K562 (cell line): ENCODE measurements around the gene SET. TPM values are rescaled to one million over a fixed set of nuclear protein-coding genes. Genes with fewer than 3 reads are reported as not detected.

Experiments
- ATAC-seq: fragments of 200-7000 bp; cut with Tn5 transposase; 3 replicates; pipeline ENCODE4 v1.9.1; 2020; ENCODE audit warnings: moderate library complexity
- BruUV-seq: library from RNA; stranded (reverse); fragments of 400-500 nt; replicated peaks from 2 replicates; lab custom pipeline; 2021; lab: Mats Ljungman, UMichigan
- CTCF ChIA-PET: fragments of 300-600 bp; formaldehyde crosslinking; extraction: SDS; loops from one replicate; lab custom pipeline; 2021; ENCODE audit warnings: low intra/inter-chr PET ratio; lab: Yijun Ruan, JAX
- POLR2A ChIA-PET: fragments of 300-600, 350-650 bp; sonication (Branson Sonifier 250); formaldehyde crosslinking; extraction: SDS; loops from one replicate; lab custom pipeline; 2021; ENCODE audit warnings: antibody characterized with exemption, inconsistent platforms; lab: Yijun Ruan, JAX
- DNase-seq, 4 experiments: peaks; one replicate each; pipeline versions ENCODE4 v3.0.0 to v3.0.0-alpha.2; 2011 to 2018; ENCODE audit warnings: low spot score in 3 of 4, mixed read lengths in 3 of 4; ENCODE audit errors: extremely low read depth in 1 of 4
- FAIRE-seq: peaks from 2 replicates; lab custom pipeline; 2011; peaks lifted over from hg19 to GRCh38; lab: Jason Lieb, UNC
- H2AFZ ChIP-seq: 2 replicates; pipeline ENCODE4 v1.6.0; 2011; ENCODE audit warnings: low read depth, low read length, control low read depth, inconsistent platforms
- H3K27ac ChIP-seq: fragments of 200-600 bp; 3 replicates; pipeline ENCODE4 v1.8.0; 2011; ENCODE audit warnings: low read depth, mild to moderate bottlenecking, control low read depth, inconsistent platforms, low read length, moderate library complexity, mixed read lengths; ENCODE audit errors: extremely low read depth
- H3K27me3 ChIP-seq, 2 experiments: fragments of 300-600 bp in 1 of 2; 2 replicates in 1 of 2; 3 replicates in 1 of 2; pipeline versions ENCODE4 v1.6.0 to v1.8.0; 2011; ENCODE audit warnings: inconsistent platforms in 2 of 2, low read length in 2 of 2, mild to moderate bottlenecking in 1 of 2, mixed read lengths in 1 of 2, moderate library complexity in 1 of 2; ENCODE audit not compliant: control insufficient read depth in 2 of 2, insufficient read depth in 2 of 2
- H3K36me3 ChIP-seq: fragments of 300-600 bp; 3 replicates; pipeline ENCODE4 v1.8.0; 2011; ENCODE audit warnings: mild to moderate bottlenecking, low read length, inconsistent platforms; ENCODE audit not compliant: control insufficient read depth, insufficient read depth
- H3K4me1 ChIP-seq, 2 experiments: fragments of 200-600 bp in 1 of 2; replicated peaks in 1 of 2; 2 replicates in 1 of 2; 3 replicates in 1 of 2; pipeline versions ENCODE4 v1.5.1 to v1.8.0; 2011; ENCODE audit warnings: inconsistent platforms in 2 of 2, low read length in 2 of 2, mild to moderate bottlenecking in 1 of 2, mixed read lengths in 1 of 2, moderate library complexity in 1 of 2; ENCODE audit not compliant: control insufficient read depth in 2 of 2, insufficient read depth in 2 of 2
- H3K4me2 ChIP-seq: 2 replicates; pipeline ENCODE4 v1.6.1; 2011; ENCODE audit warnings: low read length, control low read depth, inconsistent platforms, mixed read lengths; ENCODE audit not compliant: insufficient read depth
- H3K4me3 ChIP-seq: fragments of 200-600 bp; sonication (generic), shearing (Covaris generic); 2 replicates; pipeline ENCODE4 v1.5.1; 2016; ENCODE audit warnings: control low read depth, inconsistent platforms
- H3K79me2 ChIP-seq: fragments of 200-600 bp; 3 replicates; pipeline ENCODE4 v1.8.0; 2011; ENCODE audit warnings: low read length, inconsistent platforms; ENCODE audit not compliant: control insufficient read depth, insufficient read depth
- H3K9ac ChIP-seq, 2 experiments: 2 replicates each; pipeline versions ENCODE4 v1.6.0 to v1.6.1; 2011; ENCODE audit warnings: low read depth in 2 of 2, low read length in 2 of 2, control low read depth in 1 of 2, inconsistent platforms in 1 of 2, mild to moderate bottlenecking in 1 of 2, mixed read lengths in 1 of 2; ENCODE audit not compliant: insufficient read depth in 1 of 2
- H3K9me1 ChIP-seq: one replicate; pipeline ENCODE4 v1.6.0; 2011; ENCODE audit warnings: inconsistent platforms, mild to moderate bottlenecking, low read length, moderate library complexity; ENCODE audit not compliant: control insufficient read depth, insufficient read depth
- H3K9me3 ChIP-seq: replicated peaks from 2 replicates; pipeline ENCODE4 v1.5.1; 2011; ENCODE audit warnings: low read depth, low read length, inconsistent platforms; ENCODE audit not compliant: control insufficient read depth, insufficient read depth
- H4K20me1 ChIP-seq: replicated peaks from 2 replicates; pipeline ENCODE4 v1.6.1; 2011; ENCODE audit warnings: low read length, inconsistent platforms, mixed read lengths; ENCODE audit not compliant: control insufficient read depth, insufficient read depth
- CBFB ChIP-seq: sonication (generic); formaldehyde crosslinking; IDR thresholded peaks from 2 replicates; pipeline ENCODE4 v1.4.0; 2020; ENCODE audit warnings: mild to moderate bottlenecking, missing genetic modification reagents
- CREBBP ChIP-seq: IDR thresholded peaks from one replicate; pipeline ENCODE4 v1.6.1; 2012; ENCODE audit warnings: low read depth, mild to moderate bottlenecking, control low read depth, inconsistent platforms, low read length
- GATAD2A ChIP-seq: fragments of 450-650 bp; IDR thresholded peaks from 2 replicates; pipeline ENCODE4 v1.6.1; 2017
- IRF2 ChIP-seq: sonication (generic); formaldehyde crosslinking; IDR thresholded peaks from 2 replicates; pipeline ENCODE4 v1.8.1; 2022; ENCODE audit warnings: mild to moderate bottlenecking, missing genetic modification reagents
- MEF2A ChIP-seq: IDR thresholded peaks from 2 replicates; pipeline ENCODE4 v1.6.1; 2011; ENCODE audit warnings: low read depth, mild to moderate bottlenecking, low read length, moderate library complexity; ENCODE audit not compliant: control insufficient read depth
- POLR3G ChIP-seq: IDR thresholded peaks from 2 replicates; pipeline ENCODE4 v1.6.1; 2011; ENCODE audit not compliant: insufficient read length, insufficient replicate concordance; ENCODE audit errors: extremely low read depth
- RFX7 ChIP-seq: fragments of 250-450 bp; sonication (Bioruptor Pico); IDR thresholded peaks from 2 replicates; pipeline ENCODE4 v1.5.1; 2021; ENCODE audit warnings: mild to moderate bottlenecking
- ZNF512 ChIP-seq: IDR thresholded peaks from 2 replicates; pipeline ENCODE4 v1.6.1; 2016; ENCODE audit warnings: missing genetic modification characterization, missing compliant biosample characterization
- WGBS: fragments of 100-300 bp; shearing (Covaris generic); methylation state at CpG from one replicate; pipeline ENCODE4 v1.1.6; 2016; ENCODE audit warnings: low coverage, mixed read lengths; ENCODE audit not compliant: insufficient coverage; ENCODE audit errors: missing lambda C conversion rate; 5-methylcytosine and 5-hydroxymethylcytosine counted together
- in situ Hi-C: fragments of 300-500 bp; cut with MboI; formaldehyde crosslinking; loops from 4 replicates; pipeline ENCODE4 v1.15.0; 2018; ENCODE audit warnings: inconsistent platforms, mixed read lengths
- intact Hi-C: fragments of 100-400 bp; cut with micrococcal nuclease; formaldehyde crosslinking; loops from 2 replicates; pipeline ENCODE4 v1.14.2; 2022
- polyA plus RNA-seq, 8 experiments: library from polyadenylated mRNA; depleted of rRNA in 4 of 8; stranded (reverse) in 5 of 8; unstranded in 3 of 8; fragments of >200 nt; fragmentation: Nextera tagmentation in 2 of 8; fragmentation: Illumina TruSeq in 1 of 8; extraction: Ambion mirVana in 2 of 8; extraction: Trizol in 1 of 8; gene quantifications; 2 replicates each; pipeline versions ENCODE4 v1.2.1 to v1.2.3, GENCODE V29; 2011 to 2014; ENCODE audit warnings: inconsistent platforms in 1 of 8, missing spikeins in 1 of 8
- total RNA-seq, 7 experiments: library from RNA; depleted of rRNA in 6 of 7; stranded (reverse); fragments of >200 nt in 6 of 7; fragmentation: Illumina TruSeq in 2 of 7; extraction: Trizol in 2 of 7; gene quantifications; 2 replicates each; pipeline versions ENCODE4 v1.2.1 to v1.2.3, GENCODE V29; 2011 to 2021; ENCODE audit warnings: low replicate concordance in 1 of 7

The SET gene
- total and polyA plus RNA-seq, 9 of the 15 experiments (the other 6 are each of a cell fraction or from before 2014, with no cell fraction given), result 404 to 1,447 (median 907) TPM

DNA sequence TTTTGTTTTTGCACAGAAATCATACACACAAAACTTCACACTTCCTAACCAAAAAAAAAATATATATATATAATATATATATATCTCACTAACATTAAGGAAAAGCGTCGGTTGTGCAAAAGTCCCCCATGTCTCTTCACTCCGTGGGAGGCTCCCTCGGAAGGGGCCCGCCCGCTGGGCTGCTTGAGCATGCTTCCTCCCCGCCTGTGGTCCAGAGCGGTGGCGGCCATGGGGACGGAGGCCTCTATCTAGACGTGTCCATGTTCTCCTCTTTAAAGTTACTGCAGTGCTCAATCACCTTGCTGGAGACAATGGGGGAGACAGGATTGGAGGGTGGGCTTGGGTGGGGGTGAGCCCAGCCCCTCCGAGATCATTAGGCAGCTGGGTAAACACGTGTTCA lies 42.1 kb downstream of the SET start:
- intact Hi-C loops, result loop anchor here (5.0 kb wide), 1 partner anchor 276 kb away; no protein-coding TSS in a partner anchor

GRCh38 chr9:128731691-128732090 lies 42.7 kb downstream of the SET start:
- Histone ChIP-seq H3K4me1 (peaks cover 5 to 32% of the 10 kb centered on the region in 2 experiments; a peak in 4 of 5 replicates), H4K20me1 (no peaks in the 10 kb centered on the region), H2AFZ (no peak overlapping the region), H3K27me3 (no peaks in the 10 kb centered on the region), H3K4me3 (no peak overlapping the region), H3K9me3 (no peaks in the 10 kb centered on the region), H3K36me3 (no peaks in the 10 kb centered on the region; the same call in 2 of the 3 replicates), H3K4me2 (no peak overlapping the region), H3K79me2 (no peaks in the 10 kb centered on the region), H3K9ac (no peak overlapping the region), H3K9me1 (no peaks in the 10 kb centered on the region), H3K27ac (no peak overlapping the region)
- FAIRE-seq (no peak), ATAC-seq (no peak), DNase-seq (no peak)
- WGBS, result 58% methylated on average over 7 of the region's 9 CpGs
- BruUV-seq, result no TSS peak
- ChIA-PET POLR2A (interaction anchor here (0.6 kb wide), 1 partner anchor 15 kb away, joined by 3 read pairs; no protein-coding TSS in a partner anchor), CTCF (interaction anchor here (0.5 to 3.1 kb wide), 2 partner anchors 50 to 196 kb away, joined by 5 to 14 read pairs; no protein-coding TSS in a partner anchor)
- intact Hi-C loops, result loop anchor here (5.0 kb wide), 1 partner anchor 276 kb away; no protein-coding TSS in a partner anchor
- TF ChIP-seq CREBBP (no peak), MEF2A (no peak), GATAD2A (no peak), ZNF512 (no peak), CBFB (CRISPR knock-in tag) (no peak), POLR3G (no peak), RFX7 (CRISPR knock-in tag) (no peak)
- in situ Hi-C loops, result loop anchor here (5.0 kb wide), 1 partner anchor 196 kb away; no protein-coding TSS in a partner anchor

More for the DNA sequence above, 42.1 kb downstream of the SET start:
- 73% methylated on average over 12 of the region's 13 CpGs for WGBS
- Histone ChIP-seq H3K9ac (no peak overlapping the region), H3K27me3 (no peaks in the 10 kb centered on the region), H3K4me3 (no peak overlapping the region), H3K27ac (no peak overlapping the region), H3K4me2 (no peak overlapping the region), H3K36me3 (no peaks in the 10 kb centered on the region; the same call in 2 of the 3 replicates), H3K9me3 (no peaks in the 10 kb centered on the region)
- FAIRE-seq, result no peak
- CTCF ChIA-PET, result no interaction called here
- ATAC-seq, result no peak
- TF ChIP-seq IRF2 (CRISPR knock-in tag), result no peak
- TF ChIP-seq, all 486 proteins: peak for 0
- in situ Hi-C loops, result loop anchor here (5.0 kb wide), 1 partner anchor 196 kb away; no protein-coding TSS in a partner anchor
- Histone ChIP-seq H3K9me1 (no peaks in the 10 kb centered on the region), H3K79me2 (no peaks in the 10 kb centered on the region), H3K4me1 (peaks cover 5 to 32% of the 10 kb centered on the region in 2 experiments; a peak in 4 of 5 replicates), H2AFZ (no peak overlapping the region), H4K20me1 (no peaks in the 10 kb centered on the region)
- POLR2A ChIA-PET, result interaction anchor here (0.6 kb wide), 1 partner anchor 9 kb away, joined by 3 read pairs; no protein-coding TSS in a partner anchor
- DNase-seq, result no peak
- no TSS peak for BruUV-seq
